ENCODE data around the gene PRCC.

Gene PRCC

DNA sequence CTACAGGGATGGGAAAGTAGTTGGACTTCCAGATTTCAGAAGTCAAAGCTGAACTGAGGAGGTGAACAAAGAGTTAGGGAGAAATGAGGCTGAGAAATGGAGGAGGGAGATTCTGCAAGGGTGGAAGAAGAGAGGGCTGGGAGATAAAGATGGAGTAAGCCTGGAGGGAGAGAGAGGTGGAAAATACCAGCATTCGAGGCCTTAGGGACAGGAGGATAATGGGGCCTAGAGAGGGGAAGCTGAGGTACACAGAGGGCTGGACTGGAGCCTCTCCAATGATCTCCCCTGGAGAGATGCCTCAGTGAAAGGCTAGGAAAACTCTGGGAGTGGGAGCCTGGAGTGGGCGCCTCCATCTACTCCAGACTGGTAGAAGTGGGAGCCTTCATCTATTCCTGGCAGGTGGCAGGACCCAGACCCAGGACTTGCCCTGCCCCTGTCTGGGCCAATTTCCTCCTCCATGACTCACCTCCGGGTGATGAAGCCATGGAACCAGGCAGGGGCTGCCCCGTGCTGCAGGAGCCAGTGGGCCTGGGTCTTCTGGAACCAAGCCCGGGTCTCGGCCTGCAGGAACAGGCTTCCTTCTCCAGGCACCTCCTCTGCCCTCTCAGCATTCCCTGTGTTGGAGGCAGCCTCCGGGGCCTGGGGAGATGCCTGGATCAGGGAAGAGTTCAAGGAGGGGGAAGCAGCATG is 47.4 kb downstream of the PRCC start:
- no peak for DNase-seq (ENCODE audit: low spot score)

- no peak for DNase-seq (ENCODE audit: low spot score)
Measured at GRCh38 chr1:156815307-156815826, 48.0 kb downstream of the PRCC start.

GRCh38 chr1:156815961-156816422 is 48.7 kb downstream of the PRCC start:
- no peak for DNase-seq (ENCODE audit: low spot score)

- no peak for DNase-seq (ENCODE audit: low spot score)
Measured at GRCh38 chr1:156816561-156817328, 49.4 kb downstream of the PRCC start, which contains the start of gene SH2D2A. TSS of gene SH2D2A (minus strand) at chr1:156816848. CDS start at chr1:156816708, 140 bp downstream.

- no peak for DNase-seq (ENCODE audit: low spot score)
Measured at GRCh38 chr1:156821801-156822200, 54.5 kb downstream of the PRCC start.

DNA sequence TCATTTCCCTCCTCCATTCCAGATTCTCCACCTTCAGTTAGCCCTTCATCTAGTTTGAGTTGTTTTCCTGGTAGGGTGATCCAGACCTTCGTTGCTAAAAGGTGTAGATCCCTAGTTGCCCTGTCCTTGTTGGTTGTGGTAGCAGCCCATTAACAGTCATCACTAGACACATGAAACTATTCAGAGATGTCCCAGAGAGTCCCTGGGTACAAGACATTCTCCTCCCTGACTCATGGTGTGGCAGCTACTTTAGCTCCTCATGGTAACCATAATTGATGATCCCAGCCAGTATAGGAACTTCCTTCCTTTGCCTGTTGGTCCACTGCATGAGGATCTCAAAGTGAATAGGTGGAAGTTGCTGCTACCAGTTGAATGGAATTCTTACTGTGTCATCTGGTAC is 55.3 kb downstream of the PRCC start:
- DNase-seq (ENCODE audit: low spot score), result no peak

GRCh38 chr1:156823210-156823790 is 56.0 kb downstream of the PRCC start:
- DNase-seq (ENCODE audit: low spot score), result no peak

DNA sequence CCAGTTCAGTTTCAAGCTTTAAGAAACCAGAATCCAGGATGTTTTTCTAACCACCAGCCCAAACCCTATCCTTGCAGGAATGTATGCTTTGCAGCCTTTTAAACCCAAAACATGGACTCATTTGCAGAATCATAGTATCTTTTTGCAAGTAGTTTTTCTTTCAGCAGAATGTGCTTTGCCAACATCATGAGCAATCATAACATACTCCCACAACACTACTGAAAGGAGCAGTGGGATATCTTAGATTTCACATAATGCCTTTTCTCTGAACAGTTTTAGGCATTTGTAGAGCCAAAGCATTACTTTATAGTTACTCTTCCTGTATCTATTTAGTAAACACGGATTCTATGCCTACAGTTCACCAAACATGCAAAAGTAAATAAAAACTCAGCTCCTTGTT is 59.3 kb downstream of the PRCC start:
- no peak for DNase-seq (ENCODE audit: low spot score)

DNA sequence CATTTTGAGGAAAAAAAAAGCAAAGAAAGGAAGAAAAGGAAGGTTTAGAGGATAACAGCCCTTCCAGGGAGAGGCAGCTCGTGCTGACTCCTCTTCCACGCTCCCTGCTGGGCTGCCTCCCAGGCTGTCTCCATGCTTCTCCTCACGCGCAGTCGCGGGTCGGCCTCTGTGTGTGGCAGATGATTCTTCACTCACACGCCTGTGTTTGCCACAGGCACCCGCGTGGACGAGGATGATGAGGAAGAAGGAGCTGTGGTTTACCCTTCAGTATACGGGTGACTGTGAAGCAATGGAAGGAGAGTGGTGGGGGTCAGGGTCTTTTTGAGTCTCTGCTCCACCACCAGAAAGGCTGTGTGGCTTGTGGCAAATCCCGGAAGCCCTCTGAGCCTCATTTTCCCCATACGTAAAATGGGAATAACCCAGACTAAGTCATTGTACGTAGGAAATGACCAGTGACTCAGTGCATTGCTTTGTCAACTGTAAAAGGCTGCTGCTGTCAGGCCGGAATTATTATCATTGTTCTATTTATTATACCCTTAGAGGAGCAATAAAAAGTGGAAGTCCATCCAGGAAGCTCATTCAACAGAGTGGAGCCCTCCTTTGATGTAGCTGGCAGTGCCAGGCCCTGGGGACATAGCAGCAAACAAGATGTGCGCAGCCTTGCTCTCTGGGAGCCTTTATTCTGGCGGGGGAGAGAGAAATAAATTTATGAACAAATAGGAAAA is 61.2 kb downstream of the PRCC start:
- no peak for DNase-seq (ENCODE audit: low spot score)

GRCh38 chr1:156832434-156832833 is 65.1 kb downstream of the PRCC start:
- DNase-seq (ENCODE audit: low spot score), result no peak

DNA sequence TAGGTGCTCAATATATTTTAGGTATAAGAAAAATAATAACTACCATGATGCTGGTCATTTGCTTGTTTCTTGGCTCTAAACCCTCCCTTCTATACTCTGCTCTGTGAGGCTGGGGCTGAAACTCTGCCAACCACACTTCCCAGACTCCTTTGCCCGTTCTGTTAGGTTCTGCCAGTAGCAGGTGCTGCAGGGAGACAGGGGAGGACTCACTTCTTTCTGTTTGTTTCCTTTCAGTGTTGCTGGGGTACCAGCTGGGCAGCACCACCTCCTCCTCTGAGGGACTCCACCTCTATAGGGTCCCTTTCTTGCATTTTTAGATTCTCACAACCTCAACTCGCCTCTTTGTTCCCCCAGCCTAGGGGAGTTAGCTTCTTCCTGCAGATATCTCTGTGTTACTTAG is 66.3 kb downstream of the PRCC start:
- no peak for DNase-seq (ENCODE audit: low spot score)

DNA sequence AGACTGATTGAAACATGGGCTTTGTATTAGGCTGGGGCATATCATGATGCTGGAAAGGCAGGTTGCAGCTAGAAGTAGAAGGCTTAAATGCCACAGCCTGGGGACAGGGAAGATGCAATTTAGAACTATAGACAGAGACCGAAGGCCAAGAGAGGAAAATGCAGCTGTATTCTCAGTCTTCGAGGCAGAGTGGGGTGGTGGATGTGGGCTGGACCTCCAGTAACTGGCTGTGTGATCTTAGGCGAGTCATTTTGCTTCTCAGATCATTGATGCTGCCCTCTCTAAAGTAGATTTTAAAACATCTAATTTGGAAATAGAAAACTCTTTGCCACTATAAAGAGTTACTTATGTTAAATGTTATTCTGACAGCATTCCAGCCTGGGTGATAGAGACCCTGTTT is 67.0 kb downstream of the PRCC start:
- DNase-seq (ENCODE audit: low spot score), result no peak

GRCh38 chr1:156836041-156836654 is 68.8 kb downstream of the PRCC start:
- no peak for DNase-seq (ENCODE audit: low spot score)

DNA sequence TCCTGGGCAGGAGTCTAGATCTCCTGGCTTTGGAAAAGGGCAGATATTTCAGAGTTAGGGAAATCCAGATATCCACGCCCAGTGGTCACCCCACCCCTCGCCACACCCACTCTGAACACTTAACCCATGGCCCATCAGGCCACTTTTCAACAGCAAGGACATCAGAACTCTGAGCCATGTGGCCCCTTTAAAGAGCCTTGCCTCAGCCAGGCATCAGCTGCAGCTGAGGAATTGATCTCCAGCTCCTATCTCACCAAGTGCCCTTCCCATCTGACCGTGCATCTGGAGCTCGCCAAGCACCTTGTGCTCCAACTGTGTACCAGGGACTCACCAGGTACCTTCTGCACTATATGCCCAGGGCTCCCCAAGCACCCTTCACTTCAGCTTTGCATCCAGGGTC is 69.6 kb downstream of the PRCC start:
- DNase-seq (ENCODE audit: low spot score), result no peak

DNA sequence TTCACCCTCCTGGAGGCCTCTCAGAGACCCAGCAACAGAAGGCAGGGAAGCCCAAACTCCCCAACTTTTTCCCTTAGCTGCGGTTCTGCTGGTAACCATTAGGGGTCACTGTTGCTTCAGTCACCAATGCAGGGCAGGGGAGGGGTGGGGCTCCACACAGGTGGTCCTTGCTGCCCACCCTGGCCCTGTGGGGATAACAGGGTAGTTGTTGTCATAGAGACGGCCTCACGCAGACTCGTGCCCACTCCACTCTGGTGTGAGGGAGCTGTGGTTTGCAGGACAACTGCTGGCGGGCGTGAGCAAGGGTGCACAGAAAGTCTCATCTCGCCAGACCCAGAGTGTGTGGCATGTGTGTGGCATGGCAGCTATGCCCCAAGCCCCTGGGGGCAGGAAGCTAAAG is 71.6 kb downstream of the PRCC start:
- no peak for DNase-seq (ENCODE audit: low spot score)

- no peak for DNase-seq (ENCODE audit: low spot score)
Measured at GRCh38 chr1:156839426-156840109, 72.2 kb downstream of the PRCC start.

DNA sequence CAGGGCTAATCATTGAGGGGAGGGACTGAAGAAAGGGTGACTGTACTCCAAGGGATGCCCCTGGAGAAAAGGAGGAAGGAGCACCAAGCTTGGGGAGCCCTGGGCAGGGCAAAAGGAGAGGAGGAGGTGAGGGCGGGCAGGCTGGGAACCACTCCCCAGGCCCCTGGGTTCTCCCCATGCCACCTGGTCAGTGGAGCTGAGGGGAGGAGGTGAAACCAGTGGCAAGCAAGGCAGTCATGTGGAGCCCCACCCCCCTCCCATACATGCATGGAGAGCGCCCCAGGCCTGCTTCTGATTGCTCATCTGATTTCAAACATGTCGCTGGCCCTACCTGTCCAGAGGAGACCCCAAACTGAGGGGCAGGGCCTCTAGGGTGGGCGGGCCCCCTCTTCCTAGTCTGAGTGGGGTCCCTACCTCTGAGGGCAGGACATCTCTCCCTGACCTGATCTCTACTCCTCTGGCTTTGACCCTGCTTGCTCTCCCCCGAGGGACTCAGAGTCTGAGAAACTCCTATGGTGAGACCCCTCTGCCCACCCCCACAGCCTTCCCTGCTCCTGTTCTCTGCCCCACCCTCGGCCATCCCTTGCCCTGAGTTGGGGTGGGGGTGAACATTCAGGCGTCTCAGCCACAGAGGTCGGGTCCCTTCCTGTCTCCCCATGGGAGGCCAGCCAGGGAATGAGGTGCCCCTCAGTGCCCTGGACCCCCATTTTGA is 73.0 kb downstream of the PRCC start:
- DNase-seq (ENCODE audit: low spot score), result no peak

GRCh38 chr1:156840898-156841279 is 73.6 kb downstream of the PRCC start:
- no peak for DNase-seq (ENCODE audit: low spot score)

DNA sequence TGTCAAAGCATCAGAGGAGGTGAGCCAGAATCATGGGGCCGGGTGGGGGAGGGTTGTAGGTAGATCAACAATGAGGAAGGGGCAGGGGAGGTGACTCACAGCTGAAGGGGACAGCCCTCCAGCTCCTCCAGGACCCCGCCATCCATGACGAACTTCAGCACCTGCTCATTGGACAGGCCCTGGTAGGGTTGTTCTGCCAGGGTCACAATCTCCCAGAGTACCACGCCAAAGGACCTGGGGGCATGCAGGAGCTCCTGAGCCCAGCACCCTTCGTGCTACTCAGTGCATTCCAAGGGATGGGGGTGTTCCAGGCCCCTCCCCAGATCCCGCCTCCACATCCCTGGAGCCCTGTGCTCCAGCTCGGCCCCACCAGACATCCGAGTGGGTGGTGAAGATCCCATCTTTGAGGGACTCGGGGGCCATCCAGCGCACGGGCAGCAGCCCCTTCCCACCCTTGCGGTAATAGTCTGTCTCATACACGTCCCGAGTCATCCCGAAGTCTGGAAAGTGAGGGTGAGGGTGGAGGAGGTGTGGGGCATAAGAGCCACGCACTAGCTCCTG is 74.0 kb downstream of the PRCC start:
- DNase-seq (ENCODE audit: low spot score), result no peak

GRCh38 chr1:156842618-156843300 is 75.4 kb downstream of the PRCC start:
- DNase-seq (ENCODE audit: low spot score), result no peak

All from HuH-7.5 (cell line).